ENCODE data around the gene FAM98C. TPM values are rescaled to one million over a fixed set of nuclear protein-coding genes. Genes with fewer than 3 reads are reported as not detected.
"Not testable (repeated sequence)": the region's sequence is repeated elsewhere in the genome, so short reads cannot be mapped to it uniquely, and the experiment has no call there.

FAM98C gene
- total RNA-seq, 1 donor, result 11.6 TPM

- Histone ChIP-seq H3K9me3 (ENCODE audit: low read depth, low read length) (no peaks in the 10 kb centered on the region), H3K4me3 (ENCODE audit: low read length) (no peak overlapping the region), H3K27me3 (ENCODE audit: insufficient read depth, low read length) (no peaks in the 10 kb centered on the region), H3K4me1 (ENCODE audit: insufficient read depth, low read length) (peaks cover 40% of the 10 kb centered on the region)
Measured at GRCh38 chr19:38422438-38422837, 19.5 kb downstream of the FAM98C start.

DNA sequence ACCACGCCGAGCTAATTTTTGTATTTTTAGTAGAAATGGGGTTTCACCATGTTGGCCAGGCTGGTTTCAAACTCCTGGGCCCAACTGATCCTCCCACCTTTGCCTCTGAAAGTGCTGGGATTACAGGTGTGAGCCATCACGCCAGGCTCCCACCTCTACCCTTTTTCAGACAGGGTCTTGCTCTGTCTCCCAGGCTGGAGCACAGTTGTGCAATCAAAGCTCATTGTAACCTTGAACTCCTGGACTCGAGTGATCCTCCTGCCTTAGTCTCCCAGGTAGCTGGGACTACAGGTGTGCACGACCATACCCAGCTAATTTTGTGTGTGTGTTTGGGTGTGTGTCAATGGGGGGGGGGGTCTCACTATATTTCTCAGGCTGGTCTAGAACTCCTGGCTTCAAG, 21.4 kb downstream of the FAM98C start:
- no peaks in the 10 kb centered on the region for H3K9me3 ChIP-seq (ENCODE audit: low read depth, low read length)
- no peaks in the 10 kb centered on the region for H3K27me3 ChIP-seq (ENCODE audit: insufficient read depth, low read length)
- no peak overlapping the region for H3K4me3 ChIP-seq (ENCODE audit: low read length)
- H3K4me1 ChIP-seq (ENCODE audit: insufficient read depth, low read length), result peaks cover 26% of the 10 kb centered on the region

DNA sequence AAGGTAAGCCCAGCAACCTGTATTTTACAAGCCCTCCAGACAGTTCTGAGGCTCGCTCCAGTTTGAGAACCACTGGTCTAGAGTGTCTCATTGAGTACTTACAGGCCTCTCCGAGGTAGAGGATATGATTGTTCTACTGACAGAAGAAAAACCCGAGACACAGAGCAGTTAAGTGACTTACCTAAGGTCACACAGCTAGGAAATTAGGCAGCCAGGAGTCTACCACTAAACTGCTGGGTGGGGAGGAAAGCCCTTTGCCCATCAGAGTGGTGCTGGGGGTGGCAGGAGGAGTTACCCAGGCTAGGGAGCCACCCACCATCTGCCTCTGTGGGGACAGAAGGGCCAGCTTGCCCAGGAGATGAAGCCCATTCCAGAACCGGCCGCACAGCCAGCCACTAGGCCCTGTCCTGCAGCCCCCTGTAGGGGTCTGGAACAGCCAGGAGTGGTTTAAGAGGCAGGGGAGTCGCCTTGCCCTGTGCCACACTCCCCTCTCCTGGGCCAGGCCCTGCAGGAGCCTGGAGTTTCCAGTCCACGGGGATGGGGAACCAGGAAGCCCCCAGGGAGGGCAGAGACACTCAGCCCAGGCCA, 22.4 kb downstream of the FAM98C start:
- H3K27me3 ChIP-seq (ENCODE audit: insufficient read depth, low read length), result no peaks in the 10 kb centered on the region
- no peaks in the 10 kb centered on the region for H3K9me3 ChIP-seq (ENCODE audit: low read depth, low read length)
- H3K4me1 ChIP-seq (ENCODE audit: insufficient read depth, low read length), result peaks cover 26% of the 10 kb centered on the region
- peak overlapping the region; percentile 67 for H3K4me3 ChIP-seq (ENCODE audit: low read length)

DNA sequence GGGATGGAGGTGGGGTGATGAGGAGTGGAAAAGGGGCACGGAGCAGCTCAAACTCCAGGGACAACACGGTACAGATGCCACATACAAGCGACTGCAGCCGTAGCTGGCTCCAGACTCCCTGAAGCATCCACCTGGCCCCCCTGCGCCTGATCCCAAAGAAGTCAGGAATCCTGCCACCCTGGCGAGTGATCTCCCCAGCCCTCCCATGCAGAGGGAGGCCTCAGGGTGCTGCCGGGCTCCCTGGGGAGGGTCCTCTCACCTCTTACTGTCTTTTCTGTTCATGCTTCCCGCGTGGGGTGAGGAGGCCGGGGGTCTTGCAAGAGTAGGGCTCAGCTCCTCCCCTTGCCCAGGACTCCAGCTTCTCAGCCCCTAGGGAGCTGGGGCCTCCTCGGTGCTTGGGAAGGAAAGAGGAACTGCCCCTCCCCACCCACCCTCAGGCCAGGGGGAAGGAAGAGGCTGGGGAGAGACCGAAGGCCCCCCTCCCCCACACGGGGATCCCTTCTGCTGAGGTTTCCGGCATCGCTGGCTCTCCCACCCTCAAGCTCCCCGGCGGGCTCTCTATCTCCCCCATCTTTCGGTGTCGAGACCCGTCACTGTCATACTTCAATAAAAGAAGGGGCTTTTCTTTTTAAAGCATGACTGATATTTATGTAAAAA, 23.0 kb downstream of the FAM98C start, which contains the start of gene RASGRP4:
Gene RASGRP4, minus strand, starts transcription at position 410 of the 657 bp plus-strand sequence. Its CDS starts 128 bp downstream, at position 282.
- no peaks in the 10 kb centered on the region for H3K27me3 ChIP-seq (ENCODE audit: insufficient read depth, low read length)
- H3K4me3 ChIP-seq (ENCODE audit: low read length), result peak within 1 kb of the TSS; percentile 67
- H3K9me3 ChIP-seq (ENCODE audit: low read depth, low read length), result no peaks in the 10 kb centered on the region
- H3K4me1 ChIP-seq (ENCODE audit: insufficient read depth, low read length), result peaks cover 26% of the 10 kb centered on the region

GRCh38 chr19:38427035-38427677, 24.3 kb downstream of the FAM98C start:
- H3K4me3 ChIP-seq (ENCODE audit: low read length); H3K27me3 ChIP-seq (ENCODE audit: insufficient read depth, low read length); H3K9me3 ChIP-seq (ENCODE audit: low read depth, low read length): not testable (repeated sequence)
- H3K4me1 ChIP-seq (ENCODE audit: insufficient read depth, low read length), result peaks cover 26% of the 10 kb centered on the region

DNA sequence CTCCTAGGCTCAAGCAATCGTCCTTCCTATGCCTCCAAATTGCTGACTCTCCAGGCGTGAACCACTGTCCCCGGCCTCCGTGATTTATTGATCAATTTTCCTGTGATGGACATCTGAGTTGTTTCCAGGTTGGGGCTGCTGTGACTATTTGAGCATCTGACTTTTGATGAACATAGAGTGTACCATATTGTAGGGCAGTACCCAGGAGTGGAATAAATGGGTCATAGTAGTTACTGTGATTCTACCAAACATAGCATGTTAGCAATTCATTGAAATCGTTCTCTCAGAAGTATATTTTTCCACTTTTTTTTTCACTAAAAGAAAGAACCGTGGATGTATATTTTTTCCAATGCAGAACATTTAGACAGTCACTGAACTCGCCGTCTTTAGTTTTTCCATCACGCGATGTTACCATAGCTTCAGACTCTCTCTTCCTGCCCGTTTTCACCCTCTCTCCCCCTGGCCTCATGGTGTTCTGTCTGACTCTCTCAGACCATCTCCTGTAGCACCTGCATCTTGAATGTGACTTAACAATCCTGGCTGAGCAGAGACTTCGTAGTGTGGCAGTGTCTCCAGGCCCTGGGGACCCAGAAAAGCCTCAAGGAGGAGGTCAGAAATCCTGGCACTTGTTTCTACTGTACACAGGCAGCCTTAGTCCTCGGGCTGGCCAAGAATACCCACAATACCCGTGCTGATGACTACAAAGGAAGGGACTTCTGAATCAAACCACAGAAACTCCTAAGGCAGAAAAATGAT, 26.3 kb downstream of the FAM98C start:
- Histone ChIP-seq H3K9me3 (ENCODE audit: low read depth, low read length) (no peaks in the 10 kb centered on the region), H3K27me3 (ENCODE audit: insufficient read depth, low read length) (peaks cover 6% of the 10 kb centered on the region), H3K4me3 (ENCODE audit: low read length) (no peak overlapping the region), H3K4me1 (ENCODE audit: insufficient read depth, low read length) (peaks cover 24% of the 10 kb centered on the region)

DNA sequence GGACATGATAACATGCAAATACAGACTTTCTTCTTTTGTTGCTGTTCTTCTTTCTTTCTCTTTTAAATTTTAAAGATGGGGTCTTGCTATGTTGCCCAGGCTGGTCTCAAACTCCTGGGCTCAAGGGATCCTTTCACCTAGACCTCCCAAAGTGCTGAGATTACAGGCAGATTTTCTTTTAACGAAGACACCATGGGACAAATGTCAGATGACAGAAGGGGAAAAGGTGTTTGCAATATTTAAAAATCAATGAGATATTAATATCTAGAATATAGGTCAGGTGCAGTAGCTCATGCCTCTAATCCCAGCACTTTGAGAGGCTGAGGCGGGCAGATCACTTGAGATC, 26.9 kb downstream of the FAM98C start:
- Histone ChIP-seq H3K4me3 (ENCODE audit: low read length) (no peak overlapping the region), H3K27me3 (ENCODE audit: insufficient read depth, low read length) (peaks cover 10% of the 10 kb centered on the region), H3K9me3 (ENCODE audit: low read depth, low read length) (no peaks in the 10 kb centered on the region), H3K4me1 (ENCODE audit: insufficient read depth, low read length) (peaks cover 24% of the 10 kb centered on the region)

DNA sequence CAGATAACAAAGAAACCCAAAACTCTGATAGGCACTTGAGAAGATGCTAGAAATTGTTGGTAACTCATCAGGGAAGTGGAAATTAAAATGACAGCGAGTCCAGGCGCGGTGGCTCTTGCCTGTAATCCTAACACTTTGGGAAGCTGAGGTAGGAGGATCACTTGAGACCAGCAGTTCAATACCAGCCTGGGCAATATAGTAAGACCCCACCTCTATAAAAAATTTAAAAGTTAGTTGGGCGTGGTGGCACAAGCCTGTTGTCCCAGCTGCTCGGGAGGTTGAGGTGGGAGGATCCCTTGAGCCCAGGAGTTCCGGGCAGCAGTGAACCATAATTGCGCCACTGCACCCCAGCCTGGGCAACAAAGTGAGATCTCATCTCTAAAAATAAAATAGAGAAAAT, 28.0 kb downstream of the FAM98C start:
- peaks cover 10% of the 10 kb centered on the region for H3K27me3 ChIP-seq (ENCODE audit: insufficient read depth, low read length)
- H3K9me3 ChIP-seq (ENCODE audit: low read depth, low read length), result no peaks in the 10 kb centered on the region
- H3K4me1 ChIP-seq (ENCODE audit: insufficient read depth, low read length), result peaks cover 17% of the 10 kb centered on the region
- H3K4me3 ChIP-seq (ENCODE audit: low read length), result no peak overlapping the region

GRCh38 chr19:38433268-38433733, 30.4 kb downstream of the FAM98C start, which contains the start of gene RYR1:
RYR1 (plus strand) TSS chr19:38433691; CDS start chr19:38433830, 139 bp downstream.
- H3K4me1 ChIP-seq (ENCODE audit: insufficient read depth, low read length), result peaks cover 14% of the 10 kb centered on the region

GRCh38 chr19:38434549-38435051, 31.7 kb downstream of the FAM98C start:
- H3K27me3 ChIP-seq (ENCODE audit: insufficient read depth, low read length), result peaks cover 10% of the 10 kb centered on the region
- H3K9me3 ChIP-seq (ENCODE audit: low read depth, low read length), result no peaks in the 10 kb centered on the region
- peaks cover 14% of the 10 kb centered on the region for H3K4me1 ChIP-seq (ENCODE audit: insufficient read depth, low read length)
- H3K4me3 ChIP-seq (ENCODE audit: low read length), result no peak overlapping the region

More at GRCh38 chr19:38433268-38433733, 30.4 kb downstream of the FAM98C start, which contains the start of gene RYR1:
- H3K9me3 ChIP-seq (ENCODE audit: low read depth, low read length), result no peaks in the 10 kb centered on the region
- peaks cover 10% of the 10 kb centered on the region for H3K27me3 ChIP-seq (ENCODE audit: insufficient read depth, low read length)
- H3K4me3 ChIP-seq (ENCODE audit: low read length), result no peak within 1 kb of the TSS

DNA sequence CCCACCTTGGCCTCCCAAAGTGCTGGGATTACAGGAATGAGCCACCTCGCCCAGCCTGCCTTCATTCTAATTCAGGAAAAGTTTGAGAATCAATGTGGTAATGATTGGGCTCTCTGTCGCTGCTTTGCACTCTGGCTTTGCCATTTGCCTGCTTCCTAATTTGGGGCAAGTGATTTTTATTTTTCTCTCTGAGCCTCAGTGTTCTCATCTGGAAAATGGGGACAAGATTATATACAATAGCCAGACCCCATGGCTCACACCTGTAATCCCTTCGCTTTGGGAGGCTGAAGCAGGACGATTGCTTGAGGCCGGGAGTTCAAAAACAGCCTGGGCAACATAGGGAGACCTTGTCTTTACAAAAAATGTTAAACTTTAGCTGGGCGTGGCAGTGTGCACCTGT, 34.4 kb downstream of the FAM98C start:
- H3K9me3 ChIP-seq (ENCODE audit: low read depth, low read length), result no peaks in the 10 kb centered on the region
- H3K4me3 ChIP-seq (ENCODE audit: low read length), result no peak overlapping the region
- H3K27me3 ChIP-seq (ENCODE audit: insufficient read depth, low read length), result peaks cover 10% of the 10 kb centered on the region
- peaks cover 14% of the 10 kb centered on the region for H3K4me1 ChIP-seq (ENCODE audit: insufficient read depth, low read length)

DNA sequence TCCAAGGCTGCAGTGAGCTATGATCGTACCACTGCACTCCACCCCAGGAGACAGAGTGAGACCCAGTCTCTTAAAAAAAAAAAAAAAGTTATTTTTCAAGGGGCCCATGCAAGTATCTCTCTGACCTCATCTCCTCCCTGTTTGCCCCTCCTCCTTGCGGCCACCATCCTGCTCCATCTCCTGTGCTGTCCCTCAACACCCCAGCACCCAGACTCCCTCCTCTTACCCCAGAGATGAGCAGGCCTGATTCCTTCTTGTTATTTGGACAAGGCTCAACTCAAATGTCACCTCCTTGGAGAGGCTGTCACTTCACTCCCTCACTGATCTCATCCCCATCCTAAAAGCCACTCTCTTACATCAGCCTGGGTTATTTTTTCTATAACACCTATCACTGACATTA, 35.0 kb downstream of the FAM98C start:
- no peak overlapping the region for H3K4me3 ChIP-seq (ENCODE audit: low read length)
- H3K27me3 ChIP-seq (ENCODE audit: insufficient read depth, low read length), result peaks cover 10% of the 10 kb centered on the region
- peaks cover 14% of the 10 kb centered on the region for H3K4me1 ChIP-seq (ENCODE audit: insufficient read depth, low read length)
- H3K9me3 ChIP-seq (ENCODE audit: low read depth, low read length), result no peaks in the 10 kb centered on the region

DNA sequence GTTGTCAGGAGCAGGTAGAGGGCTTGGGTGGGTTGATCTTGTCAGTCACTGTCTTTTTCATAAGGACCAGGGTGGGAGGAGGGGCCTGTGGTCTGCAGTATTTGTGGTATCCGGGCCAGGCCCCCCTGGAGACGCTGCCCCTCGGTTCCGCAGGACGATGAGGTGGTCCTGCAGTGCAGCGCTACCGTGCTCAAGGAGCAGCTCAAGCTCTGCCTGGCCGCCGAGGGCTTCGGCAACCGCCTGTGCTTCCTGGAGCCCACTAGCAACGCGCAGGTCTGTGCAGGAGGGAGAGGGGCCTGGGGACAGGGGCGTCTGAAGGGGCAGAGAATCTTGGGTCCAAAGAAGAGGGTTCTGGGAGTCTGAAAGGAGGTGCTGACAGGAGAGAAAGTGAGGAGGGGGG, 37.7 kb downstream of the FAM98C start:
- Histone ChIP-seq H3K9me3 (ENCODE audit: low read depth, low read length) (no peaks in the 10 kb centered on the region), H3K27me3 (ENCODE audit: insufficient read depth, low read length) (no peaks in the 10 kb centered on the region), H3K4me3 (ENCODE audit: low read length) (no peak overlapping the region), H3K4me1 (ENCODE audit: insufficient read depth, low read length) (no peaks in the 10 kb centered on the region)

GRCh38 chr19:38441657-38442348, 38.9 kb downstream of the FAM98C start:
- H3K4me1 ChIP-seq (ENCODE audit: insufficient read depth, low read length), result no peaks in the 10 kb centered on the region
- no peaks in the 10 kb centered on the region for H3K9me3 ChIP-seq (ENCODE audit: low read depth, low read length)
- no peaks in the 10 kb centered on the region for H3K27me3 ChIP-seq (ENCODE audit: insufficient read depth, low read length)
- H3K4me3 ChIP-seq (ENCODE audit: low read length), result no peak overlapping the region
